Skeletal muscle cell (primary cell): ENCODE results near the gene CHRNB1.

Experiments
- DNase-seq: peaks from one replicate; pipeline ENCODE4 v3.0.0-alpha.2; 2010; ENCODE audit warnings: low read depth
- H3K4me3 ChIP-seq: 2 replicates; pipeline ENCODE4 v1.5.1; 2011; ENCODE audit warnings: low read depth, mild to moderate bottlenecking, control low read depth, low read length, moderate library complexity

CHRNB1 gene

DNA sequence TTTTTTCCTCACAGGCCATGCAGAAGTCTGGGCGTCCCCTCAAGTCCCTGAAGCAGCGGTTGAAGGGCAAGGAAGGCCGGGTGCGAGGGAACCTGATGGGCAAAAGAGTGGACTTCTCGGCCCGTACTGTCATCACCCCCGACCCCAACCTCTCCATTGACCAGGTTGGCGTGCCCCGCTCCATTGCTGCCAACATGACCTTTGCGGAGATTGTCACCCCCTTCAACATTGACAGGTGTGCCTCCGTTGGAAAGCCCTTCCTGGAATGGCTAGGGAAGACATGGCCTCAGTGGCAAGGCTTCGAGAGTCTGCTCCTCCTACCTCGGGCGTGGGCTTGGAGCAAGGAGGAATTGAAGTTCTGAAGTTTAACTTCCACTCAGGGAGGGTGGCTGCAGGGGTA is 52.8 kb downstream of the CHRNB1 start:
- no peak overlapping the region for H3K4me3 ChIP-seq

DNA sequence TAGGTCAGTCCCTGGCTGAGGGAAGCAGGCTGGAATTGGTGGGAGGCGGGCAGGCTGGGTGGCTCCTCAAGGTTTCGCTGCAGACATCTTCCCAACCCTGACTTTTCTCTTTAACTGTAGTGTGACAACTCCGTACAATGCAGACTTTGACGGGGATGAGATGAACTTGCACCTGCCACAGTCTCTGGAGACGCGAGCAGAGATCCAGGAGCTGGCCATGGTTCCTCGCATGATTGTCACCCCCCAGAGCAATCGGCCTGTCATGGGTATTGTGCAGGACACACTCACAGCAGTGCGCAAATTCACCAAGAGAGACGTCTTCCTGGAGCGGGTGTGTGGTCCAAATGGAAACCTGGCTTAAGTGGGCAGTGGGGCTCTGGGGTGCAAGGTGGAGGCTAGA is 54.3 kb downstream of the CHRNB1 start:
- DNase-seq: no peak

More for the DNA sequence above, 52.8 kb downstream of the CHRNB1 start:
- no peak for DNase-seq

DNA sequence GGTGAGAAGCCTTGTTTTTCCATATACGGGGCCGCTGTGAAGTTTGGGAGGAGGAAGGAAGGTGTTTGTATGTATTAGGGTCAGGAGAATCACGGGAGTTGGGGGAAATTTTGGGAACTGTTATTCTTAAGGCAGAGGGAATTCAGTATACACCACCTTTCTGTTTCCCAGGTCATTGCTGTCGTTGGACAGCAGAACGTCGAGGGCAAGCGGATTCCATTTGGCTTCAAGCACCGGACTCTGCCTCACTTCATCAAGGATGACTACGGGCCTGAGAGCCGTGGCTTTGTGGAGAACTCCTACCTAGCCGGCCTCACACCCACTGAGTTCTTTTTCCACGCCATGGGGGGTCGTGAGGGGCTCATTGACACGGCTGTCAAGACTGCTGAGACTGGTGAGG is 56.9 kb downstream of the CHRNB1 start:
- DNase-seq: no peak
- no peak overlapping the region for H3K4me3 ChIP-seq

More for the DNA sequence above, 54.3 kb downstream of the CHRNB1 start:
- H3K4me3 ChIP-seq: no peak overlapping the region

DNA sequence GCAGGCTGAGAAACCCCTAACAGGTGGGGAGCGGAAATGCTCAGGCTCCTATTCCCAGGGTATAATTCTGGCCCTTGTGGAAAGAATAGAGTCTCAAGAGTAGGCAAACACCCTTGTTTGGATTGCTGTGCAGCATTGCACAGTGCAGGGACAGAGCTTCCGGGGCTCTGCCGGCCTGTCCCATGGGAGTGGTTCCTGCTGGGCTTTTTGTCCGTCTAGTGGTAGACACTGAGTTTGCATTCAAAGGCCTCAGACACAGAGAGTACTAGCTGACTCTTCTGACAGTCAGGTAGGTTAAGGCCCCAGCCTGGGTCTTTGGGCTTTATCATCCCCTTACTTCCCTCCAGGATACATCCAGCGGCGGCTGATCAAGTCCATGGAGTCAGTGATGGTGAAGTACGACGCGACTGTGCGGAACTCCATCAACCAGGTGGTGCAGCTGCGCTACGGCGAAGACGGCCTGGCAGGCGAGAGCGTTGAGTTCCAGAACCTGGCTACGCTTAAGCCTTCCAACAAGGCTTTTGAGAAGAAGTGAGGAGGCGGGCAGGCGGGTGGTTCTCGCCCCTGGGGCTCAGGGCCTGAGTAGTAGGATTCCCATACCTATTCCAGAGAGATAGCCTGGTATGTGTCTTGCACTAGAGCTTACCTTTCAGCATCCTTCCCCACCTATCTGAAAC is 57.4 kb downstream of the CHRNB1 start:
- no peak for DNase-seq
- H3K4me3 ChIP-seq: no peak overlapping the region

DNA sequence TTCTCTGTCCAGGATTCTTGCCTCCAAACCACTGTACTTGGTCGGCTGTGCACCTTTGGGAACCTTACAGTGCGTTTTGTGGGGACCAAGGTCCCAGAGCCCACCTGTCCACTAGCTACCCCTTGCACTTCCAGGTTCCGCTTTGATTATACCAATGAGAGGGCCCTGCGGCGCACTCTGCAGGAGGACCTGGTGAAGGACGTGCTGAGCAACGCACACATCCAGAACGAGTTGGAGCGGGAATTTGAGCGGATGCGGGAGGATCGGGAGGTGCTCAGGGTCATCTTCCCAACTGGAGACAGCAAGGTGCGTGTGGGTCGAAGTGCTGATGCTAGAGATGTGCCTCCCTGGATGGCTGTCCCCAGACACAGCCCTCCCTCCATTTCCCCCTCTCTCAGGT is 58.1 kb downstream of the CHRNB1 start:
- DNase-seq: no peak

DNA sequence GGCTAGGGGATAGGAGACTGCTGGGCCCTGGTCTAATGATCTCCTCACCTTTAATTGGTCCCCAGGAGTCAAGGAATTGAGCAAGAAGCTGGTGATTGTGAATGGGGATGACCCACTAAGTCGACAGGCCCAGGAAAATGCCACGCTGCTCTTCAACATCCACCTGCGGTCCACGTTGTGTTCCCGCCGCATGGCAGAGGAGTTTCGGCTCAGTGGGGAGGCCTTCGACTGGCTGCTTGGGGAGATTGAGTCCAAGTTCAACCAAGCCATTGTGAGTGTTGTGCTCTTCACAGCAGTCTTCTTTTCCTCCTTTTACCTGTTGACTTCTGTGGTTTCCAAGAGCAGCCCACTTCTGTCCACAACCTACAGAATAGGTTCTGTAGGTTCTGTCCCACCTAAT is 58.7 kb downstream of the CHRNB1 start:
- DNase-seq: no peak
- H3K4me3 ChIP-seq: no peak overlapping the region

More for the DNA sequence above, 58.1 kb downstream of the CHRNB1 start:
- H3K4me3 ChIP-seq: no peak overlapping the region
